ENCODE results near the gene MAMDC2. TPM values are rescaled to one million over a fixed set of nuclear protein-coding genes. Genes with fewer than 3 reads are reported as not detected.

MAMDC2 gene
- total RNA-seq, 1 experiment from 2014 or later, result 4.6 TPM

DNA sequence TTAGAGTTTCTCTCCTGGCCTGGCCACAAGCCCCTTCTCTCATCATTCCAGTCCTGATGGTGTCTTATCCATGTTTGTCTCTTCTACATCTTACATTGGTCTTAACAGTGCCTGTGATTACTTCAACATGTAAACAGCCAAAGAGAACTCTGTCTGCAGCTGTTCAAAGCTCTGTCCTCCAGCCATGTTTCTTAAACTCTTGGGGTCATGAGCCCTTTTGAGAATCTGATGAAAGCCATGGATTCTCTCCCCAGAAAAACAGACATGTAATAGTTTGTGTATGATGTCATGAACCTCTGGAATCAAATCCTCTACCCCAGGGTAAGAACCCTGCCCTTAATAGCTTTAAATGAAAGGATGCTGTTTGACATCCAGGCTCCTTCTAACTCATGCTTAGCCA is 30.1 kb downstream of the MAMDC2 start:
- H3K79me1 ChIP-seq (ENCODE audit: insufficient read depth, low read depth, low read length, poor library complexity, severe bottlenecking), result no peaks in the 10 kb centered on the region

More for the DNA sequence above, 30.1 kb downstream of the MAMDC2 start:
- no peak overlapping the region for H3K4me2 ChIP-seq (ENCODE audit: insufficient read depth, insufficient read length, low read length)
- Mint-ChIP-seq H3K4me1 (peaks cover 4 to 5% of the 10 kb centered on the region in 2 experiments; a peak in 3 of 4 replicates), H3K9me3 (no peaks in the 10 kb centered on the region), H3K4me3 (no peak overlapping the region), H3K36me3 (ENCODE audit: insufficient read depth in 1 of 3, low read depth in 3 of 3) (no peaks in the 10 kb centered on the region), H3K27ac (no peak overlapping the region), H3K27me3 (ENCODE audit: low read depth) (peaks cover 1% of the 10 kb centered on the region)
- H3K9ac ChIP-seq (ENCODE audit: extremely low read depth, insufficient read length, low read length), result no peak overlapping the region
- H3T11ph ChIP-seq (ENCODE audit: low read length), result no peak overlapping the region
- no peak overlapping the region for H2AK5ac ChIP-seq (ENCODE audit: insufficient read length, low read length)
- no peak overlapping the region for H4K5ac ChIP-seq (ENCODE audit: insufficient read length, low read depth, low read length)
- H4K20me1 ChIP-seq (ENCODE audit: control insufficient read depth, insufficient read depth, insufficient read length), result no peaks in the 10 kb centered on the region
- H4K8ac ChIP-seq (replicated peaks; ENCODE audit: insufficient read length, low read depth, low read length), result no peak overlapping the region
- H3K14ac ChIP-seq (ENCODE audit: insufficient read depth, low read length), result no peak overlapping the region
- H2AFZ ChIP-seq (ENCODE audit: low read length), result no peak overlapping the region
- H3K4ac ChIP-seq (ENCODE audit: low read depth, low read length), result no peak overlapping the region
- H3K27me3 ChIP-seq (ENCODE audit: insufficient read depth, low read length), result no peaks in the 10 kb centered on the region
- H3K23me2 ChIP-seq (ENCODE audit: insufficient read length, low read depth, low read length, poor library complexity, severe bottlenecking), result no peaks in the 10 kb centered on the region
- H2BK5ac ChIP-seq (ENCODE audit: insufficient read length, low read length), result no peak overlapping the region
- H3K18ac ChIP-seq (ENCODE audit: insufficient read length, low read depth, low read length), result no peak overlapping the region
- no peak overlapping the region for H3K23ac ChIP-seq (ENCODE audit: insufficient read length, low read depth, low read length)
- H2BK120ac ChIP-seq (ENCODE audit: low read depth, low read length, poor library complexity, severe bottlenecking), result no peak overlapping the region
- H3K56ac ChIP-seq (ENCODE audit: insufficient read length, low read depth, low read length), result no peak overlapping the region
- no peaks in the 10 kb centered on the region for H3K79me2 ChIP-seq (ENCODE audit: insufficient read depth, low read length)
- no peaks in the 10 kb centered on the region for H3K9me3 ChIP-seq (ENCODE audit: control insufficient read depth, low read depth, low read length)
- H2BK15ac ChIP-seq (ENCODE audit: low read depth, low read length), result no peak overlapping the region
- no peak for DNase-seq
- H2BK20ac ChIP-seq (ENCODE audit: low read depth, low read length, poor library complexity, severe bottlenecking), result no peak overlapping the region
- TF ChIP-seq, protein P1, sequence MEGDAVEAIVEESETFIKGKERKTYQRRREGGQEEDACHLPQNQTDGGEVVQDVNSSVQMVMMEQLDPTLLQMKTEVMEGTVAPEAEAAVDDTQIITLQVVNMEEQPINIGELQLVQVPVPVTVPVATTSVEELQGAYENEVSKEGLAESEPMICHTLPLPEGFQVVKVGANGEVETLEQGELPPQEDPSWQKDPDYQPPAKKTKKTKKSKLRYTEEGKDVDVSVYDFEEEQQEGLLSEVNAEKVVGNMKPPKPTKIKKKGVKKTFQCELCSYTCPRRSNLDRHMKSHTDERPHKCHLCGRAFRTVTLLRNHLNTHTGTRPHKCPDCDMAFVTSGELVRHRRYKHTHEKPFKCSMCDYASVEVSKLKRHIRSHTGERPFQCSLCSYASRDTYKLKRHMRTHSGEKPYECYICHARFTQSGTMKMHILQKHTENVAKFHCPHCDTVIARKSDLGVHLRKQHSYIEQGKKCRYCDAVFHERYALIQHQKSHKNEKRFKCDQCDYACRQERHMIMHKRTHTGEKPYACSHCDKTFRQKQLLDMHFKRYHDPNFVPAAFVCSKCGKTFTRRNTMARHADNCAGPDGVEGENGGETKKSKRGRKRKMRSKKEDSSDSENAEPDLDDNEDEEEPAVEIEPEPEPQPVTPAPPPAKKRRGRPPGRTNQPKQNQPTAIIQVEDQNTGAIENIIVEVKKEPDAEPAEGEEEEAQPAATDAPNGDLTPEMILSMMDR (conservative IDR thresholded peaks at IDR 0.05), result no peak
- H3K27ac ChIP-seq (ENCODE audit: insufficient read length, low read depth, low read length), result no peak overlapping the region
- H3K4me1 ChIP-seq (ENCODE audit: insufficient read depth, low read length), result no peaks in the 10 kb centered on the region
- H4K91ac ChIP-seq (ENCODE audit: insufficient read length, low read depth, low read length), result no peak overlapping the region
- no peak overlapping the region for H2BK12ac ChIP-seq (ENCODE audit: insufficient read length, low read depth, low read length)
